SK-N-SH (cell line): ENCODE results near the gene FBXO21. TPM values are rescaled to one million over a fixed set of nuclear protein-coding genes. Genes with fewer than 3 reads are reported as not detected.

Experiments
- CTCF ChIA-PET: fragments of 300-600, 350-600 bp; formaldehyde crosslinking; extraction: SDS; loops from one replicate; lab custom pipeline; 2021; lab: Yijun Ruan, JAX
- POLR2A ChIA-PET: fragments of 350-600 bp; sonication (Branson Sonifier 250); formaldehyde crosslinking; extraction: SDS; loops from one replicate; lab custom pipeline; 2020; ENCODE audit warnings: antibody characterized with exemption, inconsistent platforms; lab: Yijun Ruan, JAX
- DNase-seq: peaks from one replicate; pipeline ENCODE4 v3.0.0; 2012
- H2AFZ ChIP-seq: fragments of 200-600 bp; sonication (generic); 2 replicates; pipeline ENCODE4 v1.8.1; 2016; ENCODE audit warnings: antibody characterized with exemption, mild to moderate bottlenecking, low read depth
- H3F3A ChIP-seq: fragments of 200-600 bp; sonication (generic); replicated peaks from 2 replicates; pipeline ENCODE3; 2016; ENCODE audit warnings: antibody characterized with exemption, mild to moderate bottlenecking; ENCODE audit not compliant: insufficient read depth
- H3K27ac ChIP-seq, 2 experiments: fragments of 200-500 bp in 1 of 2; fragments of 200-600 bp in 1 of 2; sonication (Bioruptor generic) in 1 of 2; sonication (generic), shearing (Covaris generic) in 1 of 2; 2 replicates each; pipeline versions ENCODE4 v1.5.1 to v1.6.1; 2014 to 2016; ENCODE audit warnings: low read depth in 2 of 2, inconsistent platforms in 1 of 2, low read length in 1 of 2, mild to moderate bottlenecking in 1 of 2, mixed read lengths in 1 of 2
- H3K27me3 ChIP-seq: fragments of 200-600 bp; sonication (generic), shearing (Covaris generic); 2 replicates; pipeline ENCODE4 v1.6.1; 2016; ENCODE audit warnings: mixed run types; ENCODE audit not compliant: insufficient read depth
- H3K36me3 ChIP-seq, 2 experiments: fragments of 200-500 bp in 1 of 2; fragments of 200-600 bp in 1 of 2; sonication (Bioruptor generic) in 1 of 2; sonication (generic) in 1 of 2; replicated peaks in 1 of 2; 2 replicates each; pipeline versions ENCODE3 to v1.5.1; 2014 to 2016; ENCODE audit warnings: low read length in 1 of 2, mild to moderate bottlenecking in 1 of 2; ENCODE audit not compliant: insufficient read depth in 2 of 2, control insufficient read depth in 1 of 2
- H3K4me1 ChIP-seq, 2 experiments: fragments of 200-500 bp in 1 of 2; fragments of 200-600 bp in 1 of 2; sonication (Bioruptor generic) in 1 of 2; sonication (generic), shearing (Covaris generic) in 1 of 2; 2 replicates each; pipeline versions ENCODE4 v1.5.1 to v1.6.1; 2014 to 2016; ENCODE audit warnings: low read depth in 1 of 2, low read length in 1 of 2, mixed run types in 1 of 2; ENCODE audit not compliant: insufficient read depth in 2 of 2, control insufficient read depth in 1 of 2
- H3K4me2 ChIP-seq: fragments of 200-600 bp; sonication (generic), shearing (Covaris generic); 2 replicates; pipeline ENCODE4 v1.6.1; 2017; ENCODE audit warnings: mixed run types
- H3K4me3 ChIP-seq, 2 experiments: fragments of 200-500 bp in 1 of 2; fragments of 200-600 bp in 1 of 2; sonication (Bioruptor generic) in 1 of 2; sonication (generic), shearing (Covaris generic) in 1 of 2; 2 replicates each; pipeline versions ENCODE4 v1.5.1 to v1.8.1; 2014 to 2016; ENCODE audit warnings: low read depth in 2 of 2, inconsistent platforms in 1 of 2, low read length in 1 of 2, mild to moderate bottlenecking in 1 of 2, mixed read lengths in 1 of 2, moderate library complexity in 1 of 2
- H3K79me2 ChIP-seq: fragments of 200-600 bp; sonication (generic); 2 replicates; pipeline ENCODE4 v1.8.1; 2017; ENCODE audit warnings: mild to moderate bottlenecking; ENCODE audit not compliant: insufficient read depth
- H3K9ac ChIP-seq: fragments of 200-600 bp; sonication (generic); 2 replicates; pipeline ENCODE4 v1.6.1; 2017; ENCODE audit warnings: mixed run types
- H3K9me2 ChIP-seq: fragments of 200-600 bp; sonication (generic); 2 replicates; pipeline ENCODE4 v1.6.1; 2017; ENCODE audit warnings: mixed run types
- H3K9me3 ChIP-seq: fragments of 200-600 bp; sonication (generic); 2 replicates; pipeline ENCODE4 v1.6.1; 2017; ENCODE audit warnings: mixed run types, mild to moderate bottlenecking, moderate library complexity
- H4K20me1 ChIP-seq: fragments of 200-600 bp; sonication (generic); 2 replicates; pipeline ENCODE4 v1.6.1; 2017; ENCODE audit warnings: mild to moderate bottlenecking, mixed run types; ENCODE audit not compliant: insufficient read depth
- CHD2 ChIP-seq: fragments of 150-350 bp; IDR thresholded peaks from 2 replicates; pipeline ENCODE4 v1.6.1; 2018; ENCODE audit warnings: low read length; ENCODE audit not compliant: partially characterized antibody
- EP300 ChIP-seq, 2 experiments: IDR thresholded peaks; 2 replicates each; pipeline versions ENCODE4 v1.4.0 to v1.6.1; 2012; ENCODE audit warnings: borderline replicate concordance in 1 of 2, low read depth in 1 of 2, low read length in 1 of 2
- EZH2phosphoT487 ChIP-seq: fragments of 200-600 bp; sonication (generic); IDR thresholded peaks from 2 replicates; pipeline ENCODE4 v1.6.1; 2017; ENCODE audit warnings: low read depth, mixed run types, mild to moderate bottlenecking, antibody characterized with exemption, moderate library complexity, borderline replicate concordance
- FOSL2 ChIP-seq: IDR thresholded peaks from 2 replicates; pipeline ENCODE4 v1.4.0; 2012; ENCODE audit warnings: low read depth, mild to moderate bottlenecking, moderate library complexity, borderline replicate concordance
- FOXM1 ChIP-seq: IDR thresholded peaks from 2 replicates; pipeline ENCODE4 v1.4.0; 2012; ENCODE audit warnings: low read depth, mild to moderate bottlenecking
- GABPA ChIP-seq: IDR thresholded peaks from 2 replicates; pipeline ENCODE4 v1.4.0; 2012; ENCODE audit warnings: low read depth, mild to moderate bottlenecking
- JUND ChIP-seq: IDR thresholded peaks from 2 replicates; pipeline ENCODE4 v1.4.0; 2012
- NFIC ChIP-seq: IDR thresholded peaks from 2 replicates; pipeline ENCODE4 v1.4.0; 2012; ENCODE audit warnings: borderline replicate concordance
- POLR2AphosphoS5 ChIP-seq: IDR thresholded peaks from 2 replicates; pipeline ENCODE4 v1.6.1; 2012; ENCODE audit warnings: low read depth, low read length
- RAD21 ChIP-seq: IDR thresholded peaks from 2 replicates; pipeline ENCODE4 v1.6.1; 2012; ENCODE audit warnings: mild to moderate bottlenecking, low read length
- REST ChIP-seq: IDR thresholded peaks from 2 replicates; pipeline ENCODE4 v1.6.1; 2012; ENCODE audit warnings: mild to moderate bottlenecking, low read depth, low read length, moderate library complexity
- SIN3A ChIP-seq: IDR thresholded peaks from 2 replicates; pipeline ENCODE4 v1.6.1; 2012; ENCODE audit warnings: low read depth, mild to moderate bottlenecking, low read length, moderate library complexity, borderline replicate concordance
- SMC3 ChIP-seq: IDR thresholded peaks from 2 replicates; pipeline ENCODE4 v1.6.1; 2012; ENCODE audit warnings: low read depth, low read length, improper control_type of control experiment
- TAF1 ChIP-seq: IDR thresholded peaks from 2 replicates; pipeline ENCODE4 v1.6.1; 2012; ENCODE audit warnings: low read depth, mild to moderate bottlenecking, low read length, moderate library complexity, borderline replicate concordance
- TCF12 ChIP-seq: IDR thresholded peaks from 2 replicates; pipeline ENCODE4 v1.4.0; 2012
- TEAD4 ChIP-seq: IDR thresholded peaks from 2 replicates; pipeline ENCODE4 v1.4.0; 2012; ENCODE audit warnings: mild to moderate bottlenecking, borderline replicate concordance; ENCODE audit not compliant: insufficient read depth
- USF1 ChIP-seq: IDR thresholded peaks from 2 replicates; pipeline ENCODE4 v1.4.0; 2012; ENCODE audit warnings: low read depth, borderline replicate concordance
- USF2 ChIP-seq: fragments of 150-350 bp; IDR thresholded peaks from 2 replicates; pipeline ENCODE4 v1.6.1; 2017; ENCODE audit warnings: antibody characterized with exemption, low read length, low read depth, borderline replicate concordance
- YY1 ChIP-seq: IDR thresholded peaks from 2 replicates; pipeline ENCODE4 v1.4.0; 2012; ENCODE audit warnings: low read depth, mild to moderate bottlenecking
- WGBS: methylation state at CpG from one replicate; pipeline ENCODE4 v1.1.6; 2017; ENCODE audit warnings: low lambda C conversion rate; 5-methylcytosine and 5-hydroxymethylcytosine counted together
- polyA plus RNA-seq, 3 experiments: library from polyadenylated mRNA; depleted of rRNA; stranded (reverse); fragments of >200 nt; gene quantifications; 2 replicates each; pipeline ENCODE4 v1.2.3, GENCODE V29; 2012
- TF ChIP-seq, protein P1 (sequence below): IDR thresholded peaks from 2 replicates; pipeline ENCODE4; 2012
- TF ChIP-seq, protein P2 (sequence below): fragments of 200-600 bp; sonication (generic); IDR thresholded peaks from 2 replicates; pipeline ENCODE4 v1.6.1; 2017; ENCODE audit warnings: antibody characterized with exemption, mild to moderate bottlenecking, moderate library complexity

Gene FBXO21
- polyA plus RNA-seq, 1 of the 3 experiments (the other 2 are of a cell fraction) = 44.2 TPM

DNA sequence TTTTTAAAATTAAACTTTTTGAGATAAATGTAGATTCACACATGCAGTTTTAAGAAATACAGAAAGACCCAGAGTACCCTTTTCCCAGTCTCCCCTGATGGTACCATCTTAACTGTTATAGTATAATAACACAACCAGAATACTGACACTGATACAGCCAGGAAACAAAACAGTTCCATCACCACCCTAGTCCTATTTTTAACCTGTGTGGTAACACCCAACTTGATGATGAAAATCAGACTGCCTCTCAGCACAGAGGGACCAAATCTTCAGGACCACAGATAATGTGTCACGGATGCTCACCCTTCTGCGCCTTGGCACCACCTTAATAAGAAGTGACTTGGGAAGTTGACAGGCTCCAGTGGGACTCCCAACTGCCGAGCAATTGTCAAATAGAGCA is 18.1 kb downstream of the FBXO21 start:
- Histone ChIP-seq H3K9me2 (no peaks in the 10 kb centered on the region), H4K20me1 (no peaks in the 10 kb centered on the region), H3K4me3 (no peak overlapping the region), H3K79me2 (no peaks in the 10 kb centered on the region), H3K9ac (no peak overlapping the region), H3K36me3 (peaks cover 75 to 80% of the 10 kb centered on the region in 2 experiments), H3K4me1 (no peaks in the 10 kb centered on the region), H3K27me3 (no peaks in the 10 kb centered on the region)
- no peak for DNase-seq
- WGBS = 97% methylated on average over 3 of the region's 3 CpGs
- POLR2A ChIA-PET = no interaction called here
- no peak for TF ChIP-seq FOSL2
- no peak for TF ChIP-seq TCF12
- TF ChIP-seq RAD21 = no peak
- TF ChIP-seq SMC3 = no peak
- TF ChIP-seq JUND = no peak
- TF ChIP-seq TEAD4 = no peak
- TF ChIP-seq FOXM1 = no peak
- no peak for TF ChIP-seq USF1
- TF ChIP-seq, protein P1, sequence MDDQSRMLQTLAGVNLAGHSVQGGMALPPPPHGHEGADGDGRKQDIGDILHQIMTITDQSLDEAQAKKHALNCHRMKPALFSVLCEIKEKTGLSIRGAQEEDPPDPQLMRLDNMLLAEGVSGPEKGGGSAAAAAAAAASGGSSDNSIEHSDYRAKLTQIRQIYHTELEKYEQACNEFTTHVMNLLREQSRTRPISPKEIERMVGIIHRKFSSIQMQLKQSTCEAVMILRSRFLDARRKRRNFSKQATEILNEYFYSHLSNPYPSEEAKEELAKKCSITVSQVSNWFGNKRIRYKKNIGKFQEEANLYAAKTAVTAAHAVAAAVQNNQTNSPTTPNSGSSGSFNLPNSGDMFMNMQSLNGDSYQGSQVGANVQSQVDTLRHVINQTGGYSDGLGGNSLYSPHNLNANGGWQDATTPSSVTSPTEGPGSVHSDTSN = no peak
- TF ChIP-seq USF2 = no peak
- no peak for TF ChIP-seq TAF1
- TF ChIP-seq SIN3A = no peak
- TF ChIP-seq, all 33 proteins: peak for 0
- H3F3A ChIP-seq = no peaks in the 10 kb centered on the region
- CTCF ChIA-PET = no interaction called here
- no peaks in the 10 kb centered on the region for H3K9me3 ChIP-seq
- no peak overlapping the region for H3K4me2 ChIP-seq
- no peak overlapping the region for H3K27ac ChIP-seq
- no peak overlapping the region for H2AFZ ChIP-seq

GRCh38 chr12:117171499-117172162 is 18.6 kb downstream of the FBXO21 start:
- Histone ChIP-seq H3K27me3 (no peaks in the 10 kb centered on the region), H3K36me3 (peaks cover 80 to 81% of the 10 kb centered on the region in 2 experiments), H3K9me2 (no peaks in the 10 kb centered on the region), H3K4me2 (no peak overlapping the region), H3F3A (no peaks in the 10 kb centered on the region), H4K20me1 (no peaks in the 10 kb centered on the region), H2AFZ (no peak overlapping the region), H3K9me3 (no peaks in the 10 kb centered on the region), H3K27ac (no peak overlapping the region), H3K79me2 (no peaks in the 10 kb centered on the region), H3K4me3 (no peak overlapping the region), H3K4me1 (no peaks in the 10 kb centered on the region), H3K9ac (no peak overlapping the region)
- ChIA-PET CTCF (no interaction called here), POLR2A (no interaction called here)
- WGBS = 98% methylated on average over 2 of the region's 2 CpGs
- DNase-seq = no peak
- no peak for TF ChIP-seq YY1
- no peak for TF ChIP-seq GABPA
- TF ChIP-seq REST = no peak
- TF ChIP-seq CHD2 = no peak
- no peak for TF ChIP-seq FOSL2
- TF ChIP-seq EZH2phosphoT487 = no peak
- no peak for TF ChIP-seq NFIC
- TF ChIP-seq, protein P2, sequence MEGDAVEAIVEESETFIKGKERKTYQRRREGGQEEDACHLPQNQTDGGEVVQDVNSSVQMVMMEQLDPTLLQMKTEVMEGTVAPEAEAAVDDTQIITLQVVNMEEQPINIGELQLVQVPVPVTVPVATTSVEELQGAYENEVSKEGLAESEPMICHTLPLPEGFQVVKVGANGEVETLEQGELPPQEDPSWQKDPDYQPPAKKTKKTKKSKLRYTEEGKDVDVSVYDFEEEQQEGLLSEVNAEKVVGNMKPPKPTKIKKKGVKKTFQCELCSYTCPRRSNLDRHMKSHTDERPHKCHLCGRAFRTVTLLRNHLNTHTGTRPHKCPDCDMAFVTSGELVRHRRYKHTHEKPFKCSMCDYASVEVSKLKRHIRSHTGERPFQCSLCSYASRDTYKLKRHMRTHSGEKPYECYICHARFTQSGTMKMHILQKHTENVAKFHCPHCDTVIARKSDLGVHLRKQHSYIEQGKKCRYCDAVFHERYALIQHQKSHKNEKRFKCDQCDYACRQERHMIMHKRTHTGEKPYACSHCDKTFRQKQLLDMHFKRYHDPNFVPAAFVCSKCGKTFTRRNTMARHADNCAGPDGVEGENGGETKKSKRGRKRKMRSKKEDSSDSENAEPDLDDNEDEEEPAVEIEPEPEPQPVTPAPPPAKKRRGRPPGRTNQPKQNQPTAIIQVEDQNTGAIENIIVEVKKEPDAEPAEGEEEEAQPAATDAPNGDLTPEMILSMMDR = no peak
- no peak for TF ChIP-seq POLR2AphosphoS5
- TF ChIP-seq EP300 (IDR thresholded peaks at IDR 0.05; ENCODE audit: borderline replicate concordance in 1 of 2, low read depth in 1 of 2, low read length in 1 of 2) = no peak
- TF ChIP-seq RAD21 = no peak
